K562 (cell line): Measurements from ENCODE around the gene NECAB3. TPM values are rescaled to one million over a fixed set of nuclear protein-coding genes. Genes with fewer than 3 reads are reported as not detected.

Source experiments
- BHLHE40 ChIP-seq: IDR thresholded peaks from 2 replicates; pipeline ENCODE4 v1.6.1; 2011; ENCODE audit warnings: low read length, improper control_type of control experiment
- BMI1 ChIP-seq: fragments of 150-350 bp; IDR thresholded peaks from 2 replicates; pipeline ENCODE4 v1.6.1; 2014; ENCODE audit warnings: low read length
- E2F3 ChIP-seq: fragments of 250-450 bp; sonication (Bioruptor Pico); IDR thresholded peaks from 2 replicates; pipeline ENCODE4 v1.4.0; 2020; ENCODE audit warnings: mild to moderate bottlenecking
- EP400 ChIP-seq: fragments of 450-650 bp; IDR thresholded peaks from 2 replicates; pipeline ENCODE4 v1.6.1; 2017; ENCODE audit warnings: antibody characterized with exemption, mild to moderate bottlenecking, moderate library complexity
- FOXK2 ChIP-seq, 2 experiments: fragments of 450-650 bp; IDR thresholded peaks in 1 of 2; conservative IDR thresholded peaks in 1 of 2; 2 replicates each; pipeline ENCODE4 v1.6.1; 2016; ENCODE audit warnings: low read depth in 2 of 2, mild to moderate bottlenecking in 1 of 2
- FOXP1 ChIP-seq: sonication (generic); formaldehyde crosslinking; IDR thresholded peaks from 2 replicates; pipeline ENCODE4 v1.8.0; 2022; ENCODE audit warnings: mild to moderate bottlenecking, missing genetic modification reagents
- GTF2A2 ChIP-seq: IDR thresholded peaks from 2 replicates; pipeline ENCODE4 v1.6.1; 2016; ENCODE audit warnings: mild to moderate bottlenecking, missing genetic modification characterization, missing compliant biosample characterization
- HDAC3 ChIP-seq: fragments of 450-650 bp; IDR thresholded peaks from 2 replicates; pipeline ENCODE4 v1.6.1; 2018; ENCODE audit warnings: borderline replicate concordance, mild to moderate bottlenecking, moderate library complexity; ENCODE audit not compliant: partially characterized antibody
- HMGN3 ChIP-seq: IDR thresholded peaks from 2 replicates; pipeline ENCODE4 v1.6.1; 2011; ENCODE audit warnings: borderline replicate concordance, low read depth, mild to moderate bottlenecking, mixed read lengths, low read length; ENCODE audit not compliant: insufficient read length; ENCODE audit errors: extremely low read depth
- JUND ChIP-seq, 2 experiments: IDR thresholded peaks; 2 replicates in 1 of 2; 3 replicates in 1 of 2; pipeline ENCODE4 v1.6.1; 2011; ENCODE audit warnings: borderline replicate concordance in 2 of 2, low read depth in 2 of 2, low read length in 2 of 2, improper control_type of control experiment in 1 of 2, missing biosample characterization in 1 of 2, missing genetic modification characterization in 1 of 2, missing genetic modification reagents in 1 of 2
- NR4A1 ChIP-seq, 2 experiments: fragments of 250-450 bp in 1 of 2; fragments of 450-650 bp in 1 of 2; sonication (Bioruptor Pico) in 1 of 2; IDR thresholded peaks; 2 replicates each; pipeline versions ENCODE4 v1.4.0 to v1.6.1; 2016 to 2020; ENCODE audit warnings: mild to moderate bottlenecking in 2 of 2, missing compliant biosample characterization in 1 of 2, missing genetic modification characterization in 1 of 2, moderate library complexity in 1 of 2
- RBBP5 ChIP-seq: fragments of 200-600 bp; sonication (generic); IDR thresholded peaks from 2 replicates; pipeline ENCODE4 v1.6.1; 2012; ENCODE audit warnings: borderline replicate concordance, mild to moderate bottlenecking, low read length, control low read depth, inconsistent platforms; ENCODE audit not compliant: insufficient read depth, poor library complexity, severe bottlenecking
- SRF ChIP-seq, 2 experiments: fragments of 250-450, 450-650 bp in 1 of 2; sonication (Bioruptor Pico) in 1 of 2; sonication (generic) in 1 of 2; formaldehyde crosslinking; IDR thresholded peaks; 2 replicates each; pipeline versions ENCODE4 v1.5.0 to v1.5.1; 2020 to 2022; ENCODE audit warnings: mild to moderate bottlenecking in 1 of 2, missing genetic modification reagents in 1 of 2
- TBP ChIP-seq: optimal IDR thresholded peaks from 2 replicates; pipeline ENCODE3; 2011; ENCODE audit warnings: low read depth, low read length, improper control_type of control experiment
- ZFX ChIP-seq: sonication (generic); formaldehyde crosslinking; IDR thresholded peaks from 2 replicates; pipeline ENCODE4 v1.8.0; 2022; ENCODE audit warnings: mild to moderate bottlenecking, missing genetic modification reagents, moderate library complexity
- ZNF12 ChIP-seq: sonication (generic); formaldehyde crosslinking; IDR thresholded peaks from 2 replicates; pipeline ENCODE4 v1.4.0; 2020; ENCODE audit warnings: mild to moderate bottlenecking, missing genetic modification reagents
- ZNF140 ChIP-seq: fragments of 250-450 bp; sonication (Bioruptor Pico); IDR thresholded peaks from 2 replicates; pipeline ENCODE4 v1.8.0; 2021; ENCODE audit warnings: moderate library complexity, mild to moderate bottlenecking, inconsistent platforms
- ZNF324 ChIP-seq: fragments of 250-450 bp; sonication (Bioruptor Pico); IDR thresholded peaks from 2 replicates; pipeline ENCODE4 v1.4.0; 2020; ENCODE audit warnings: mild to moderate bottlenecking
- ZNF830 ChIP-seq: fragments of 250-450 bp; sonication (Bioruptor Pico); IDR thresholded peaks from 2 replicates; pipeline ENCODE4 v1.5.0; 2021; ENCODE audit warnings: mild to moderate bottlenecking
- polyA plus RNA-seq, 8 experiments: library from polyadenylated mRNA; depleted of rRNA in 4 of 8; stranded (reverse) in 5 of 8; unstranded in 3 of 8; fragments of >200 nt; fragmentation: Nextera tagmentation in 2 of 8; fragmentation: Illumina TruSeq in 1 of 8; extraction: Ambion mirVana in 2 of 8; extraction: Trizol in 1 of 8; gene quantifications; 2 replicates each; pipeline versions ENCODE4 v1.2.1 to v1.2.3, GENCODE V29; 2011 to 2014; ENCODE audit warnings: inconsistent platforms in 1 of 8, missing spikeins in 1 of 8
- total RNA-seq, 7 experiments: library from RNA; depleted of rRNA in 6 of 7; stranded (reverse); fragments of >200 nt in 6 of 7; fragmentation: Illumina TruSeq in 2 of 7; extraction: Trizol in 2 of 7; gene quantifications; 2 replicates each; pipeline versions ENCODE4 v1.2.1 to v1.2.3, GENCODE V29; 2011 to 2021; ENCODE audit warnings: low replicate concordance in 1 of 7
- TF ChIP-seq, protein P1 (sequence below): sonication (generic); formaldehyde crosslinking; IDR thresholded peaks from 2 replicates; pipeline ENCODE4 v1.8.0; 2022; ENCODE audit warnings: mild to moderate bottlenecking, missing genetic modification reagents
- TF ChIP-seq, protein P2 (sequence below): sonication (generic); formaldehyde crosslinking; IDR thresholded peaks from 2 replicates; pipeline ENCODE4 v1.9.0; 2022; ENCODE audit warnings: mild to moderate bottlenecking, missing genetic modification reagents

The NECAB3 gene
- total and polyA plus RNA-seq, 9 of the 15 experiments (the other 6 are each of a cell fraction or from before 2014, with no cell fraction given), result 0.94 to 63.3 (median 31.5) TPM

DNA sequence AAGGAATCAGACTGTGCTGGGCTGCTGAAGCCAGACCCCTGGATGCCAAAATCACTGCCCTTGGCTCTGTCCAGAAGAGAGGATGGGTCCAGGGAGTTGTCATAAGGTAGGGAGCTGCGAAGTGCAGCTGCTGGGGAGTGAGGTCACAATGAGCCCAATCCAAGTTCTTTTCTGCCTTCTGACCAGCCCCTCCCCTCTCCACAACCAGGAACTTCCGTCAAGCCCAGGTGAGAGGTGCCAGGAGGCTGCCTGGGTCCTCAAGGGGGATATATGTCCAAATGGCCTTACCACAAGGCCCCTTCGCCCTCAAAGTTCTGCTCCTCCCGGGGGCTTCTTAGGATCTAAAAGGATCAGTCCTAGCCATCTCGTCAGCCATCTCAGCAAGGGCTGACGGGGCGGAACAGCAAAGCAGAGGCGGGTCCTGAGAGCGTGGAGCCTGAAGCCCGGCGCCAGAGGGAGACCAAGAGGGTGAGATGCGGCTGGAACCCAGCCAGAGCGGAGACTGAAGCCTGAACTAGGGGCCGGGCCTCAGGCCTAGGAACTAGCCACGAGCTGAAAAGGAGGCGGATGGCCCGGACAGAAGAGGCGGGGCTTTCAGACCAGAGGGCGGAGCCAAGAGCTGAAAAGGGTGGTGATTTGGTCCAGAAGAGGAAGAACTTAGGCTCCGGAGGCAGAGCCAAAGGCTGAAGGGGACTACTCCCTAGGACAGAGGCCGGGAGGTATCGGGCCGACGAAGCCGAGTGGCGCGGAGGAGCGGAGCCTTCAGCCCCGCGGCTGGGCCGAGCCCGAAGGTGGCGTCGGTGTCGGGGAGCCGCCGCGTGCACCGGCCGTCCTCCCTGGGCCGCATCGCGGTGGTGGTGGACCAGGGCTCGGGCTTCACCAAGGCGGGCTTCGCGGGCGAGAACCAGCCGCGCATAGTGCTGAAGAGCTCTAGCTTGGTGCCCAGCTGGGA, 7.7 kb downstream of the NECAB3 start, which contains the start of gene ACTL10 (continued):
- TF ChIP-seq, protein P1, sequence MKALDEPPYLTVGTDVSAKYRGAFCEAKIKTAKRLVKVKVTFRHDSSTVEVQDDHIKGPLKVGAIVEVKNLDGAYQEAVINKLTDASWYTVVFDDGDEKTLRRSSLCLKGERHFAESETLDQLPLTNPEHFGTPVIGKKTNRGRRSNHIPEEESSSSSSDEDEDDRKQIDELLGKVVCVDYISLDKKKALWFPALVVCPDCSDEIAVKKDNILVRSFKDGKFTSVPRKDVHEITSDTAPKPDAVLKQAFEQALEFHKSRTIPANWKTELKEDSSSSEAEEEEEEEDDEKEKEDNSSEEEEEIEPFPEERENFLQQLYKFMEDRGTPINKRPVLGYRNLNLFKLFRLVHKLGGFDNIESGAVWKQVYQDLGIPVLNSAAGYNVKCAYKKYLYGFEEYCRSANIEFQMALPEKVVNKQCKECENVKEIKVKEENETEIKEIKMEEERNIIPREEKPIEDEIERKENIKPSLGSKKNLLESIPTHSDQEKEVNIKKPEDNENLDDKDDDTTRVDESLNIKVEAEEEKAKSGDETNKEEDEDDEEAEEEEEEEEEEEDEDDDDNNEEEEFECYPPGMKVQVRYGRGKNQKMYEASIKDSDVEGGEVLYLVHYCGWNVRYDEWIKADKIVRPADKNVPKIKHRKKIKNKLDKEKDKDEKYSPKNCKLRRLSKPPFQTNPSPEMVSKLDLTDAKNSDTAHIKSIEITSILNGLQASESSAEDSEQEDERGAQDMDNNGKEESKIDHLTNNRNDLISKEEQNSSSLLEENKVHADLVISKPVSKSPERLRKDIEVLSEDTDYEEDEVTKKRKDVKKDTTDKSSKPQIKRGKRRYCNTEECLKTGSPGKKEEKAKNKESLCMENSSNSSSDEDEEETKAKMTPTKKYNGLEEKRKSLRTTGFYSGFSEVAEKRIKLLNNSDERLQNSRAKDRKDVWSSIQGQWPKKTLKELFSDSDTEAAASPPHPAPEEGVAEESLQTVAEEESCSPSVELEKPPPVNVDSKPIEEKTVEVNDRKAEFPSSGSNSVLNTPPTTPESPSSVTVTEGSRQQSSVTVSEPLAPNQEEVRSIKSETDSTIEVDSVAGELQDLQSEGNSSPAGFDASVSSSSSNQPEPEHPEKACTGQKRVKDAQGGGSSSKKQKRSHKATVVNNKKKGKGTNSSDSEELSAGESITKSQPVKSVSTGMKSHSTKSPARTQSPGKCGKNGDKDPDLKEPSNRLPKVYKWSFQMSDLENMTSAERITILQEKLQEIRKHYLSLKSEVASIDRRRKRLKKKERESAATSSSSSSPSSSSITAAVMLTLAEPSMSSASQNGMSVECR (CRISPR knock-in tag), result peak; percentile 19; the same call in 1 of the 2 replicates
- TF ChIP-seq RBBP5, result no peak
- TF ChIP-seq JUND (IDR thresholded peaks at IDR 0.05; ENCODE audit: borderline replicate concordance, low read depth, low read length), result peak; percentile 36; the same call in 1 of the 2 replicates
- no peak for TF ChIP-seq JUND (tag; IDR thresholded peaks at IDR 0.05; ENCODE audit: borderline replicate concordance, low read depth, low read length)
- TF ChIP-seq GTF2A2 (tag), result no peak
- TF ChIP-seq E2F3, result 0 out of 2 replicates have a peak, but pooled peaks have one; percentile 29
- TF ChIP-seq ZNF324 (CRISPR knock-in tag), result no peak
- peak; percentile 78 for TF ChIP-seq ZFX
- no peak for TF ChIP-seq FOXP1
- peak; percentile 53 for TF ChIP-seq TBP
- peak; percentile 32; the same call in 1 of the 2 replicates for TF ChIP-seq BHLHE40
- no peak for TF ChIP-seq FOXK2 (conservative IDR thresholded peaks at IDR 0.05 in 1 of 2, IDR thresholded peaks at IDR 0.05 in 1 of 2; ENCODE audit: low read depth in 2 of 2)
- no peak for TF ChIP-seq ZNF140 (CRISPR knock-in tag)
- TF ChIP-seq SRF (CRISPR knock-in tag; IDR thresholded peaks at IDR 0.05), result 0 out of 4 replicates have a peak, but pooled peaks of 1 of the 2 experiments have one; percentile 60
- no peak for TF ChIP-seq BMI1
- TF ChIP-seq ZNF830 (CRISPR knock-in tag), result 0 out of 2 replicates have a peak, but pooled peaks have one; percentile 58
- no peak for TF ChIP-seq HDAC3
- no peak for TF ChIP-seq NR4A1 (CRISPR knock-in tag; IDR thresholded peaks at IDR 0.05)
- TF ChIP-seq NR4A1 (tag; IDR thresholded peaks at IDR 0.05), result no peak
- TF ChIP-seq, protein P2, sequence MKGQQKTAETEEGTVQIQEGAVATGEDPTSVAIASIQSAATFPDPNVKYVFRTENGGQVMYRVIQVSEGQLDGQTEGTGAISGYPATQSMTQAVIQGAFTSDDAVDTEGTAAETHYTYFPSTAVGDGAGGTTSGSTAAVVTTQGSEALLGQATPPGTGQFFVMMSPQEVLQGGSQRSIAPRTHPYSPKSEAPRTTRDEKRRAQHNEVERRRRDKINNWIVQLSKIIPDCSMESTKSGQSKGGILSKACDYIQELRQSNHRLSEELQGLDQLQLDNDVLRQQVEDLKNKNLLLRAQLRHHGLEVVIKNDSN, result peak; percentile 33
- TF ChIP-seq HMGN3, result peak; percentile 71
- TF ChIP-seq EP400, result peak; percentile 41; the same call in 1 of the 2 replicates
- TF ChIP-seq ZNF12 (CRISPR knock-in tag), result 0 out of 2 replicates have a peak, but pooled peaks have one; percentile 42
